Fibroblast of pulmonary artery (primary cell): ENCODE results near the gene BMP7.
"Not testable (repeated sequence)": the region's sequence is repeated elsewhere in the genome, so short reads cannot be mapped to it uniquely, and the experiment has no call there.

ENCODE experiments used
- DNase-seq: peaks from one replicate; pipeline ENCODE4 v3.0.0-alpha.2; 2010; ENCODE audit warnings: low read depth
- H3K4me3 ChIP-seq: replicated peaks from 2 replicates; pipeline ENCODE4 v1.5.1; 2011; ENCODE audit warnings: low read depth, mild to moderate bottlenecking, control low read depth, low read length, moderate library complexity
- TF ChIP-seq, protein P1 (sequence below): IDR thresholded peaks from 2 replicates; pipeline ENCODE4 v1.5.1; 2011; ENCODE audit warnings: mild to moderate bottlenecking, control low read depth, low read length, inconsistent platforms; ENCODE audit errors: missing control alignments

BMP7 gene

GRCh38 chr20:57265336-57265996 lies 975 bp downstream of the BMP7 start:
- no peak overlapping the region for H3K4me3 ChIP-seq
- TF ChIP-seq, protein P1, sequence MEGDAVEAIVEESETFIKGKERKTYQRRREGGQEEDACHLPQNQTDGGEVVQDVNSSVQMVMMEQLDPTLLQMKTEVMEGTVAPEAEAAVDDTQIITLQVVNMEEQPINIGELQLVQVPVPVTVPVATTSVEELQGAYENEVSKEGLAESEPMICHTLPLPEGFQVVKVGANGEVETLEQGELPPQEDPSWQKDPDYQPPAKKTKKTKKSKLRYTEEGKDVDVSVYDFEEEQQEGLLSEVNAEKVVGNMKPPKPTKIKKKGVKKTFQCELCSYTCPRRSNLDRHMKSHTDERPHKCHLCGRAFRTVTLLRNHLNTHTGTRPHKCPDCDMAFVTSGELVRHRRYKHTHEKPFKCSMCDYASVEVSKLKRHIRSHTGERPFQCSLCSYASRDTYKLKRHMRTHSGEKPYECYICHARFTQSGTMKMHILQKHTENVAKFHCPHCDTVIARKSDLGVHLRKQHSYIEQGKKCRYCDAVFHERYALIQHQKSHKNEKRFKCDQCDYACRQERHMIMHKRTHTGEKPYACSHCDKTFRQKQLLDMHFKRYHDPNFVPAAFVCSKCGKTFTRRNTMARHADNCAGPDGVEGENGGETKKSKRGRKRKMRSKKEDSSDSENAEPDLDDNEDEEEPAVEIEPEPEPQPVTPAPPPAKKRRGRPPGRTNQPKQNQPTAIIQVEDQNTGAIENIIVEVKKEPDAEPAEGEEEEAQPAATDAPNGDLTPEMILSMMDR, result no peak

GRCh38 chr20:57264908-57265335 lies 1.5 kb downstream of the BMP7 start:
- H3K4me3 ChIP-seq, DNase-seq: not testable (repeated sequence)

More at GRCh38 chr20:57265336-57265996, 975 bp downstream of the BMP7 start:
- peak; percentile 1 for DNase-seq

- no peak for DNase-seq
- TF ChIP-seq, protein P1, result no peak
- H3K4me3 ChIP-seq, result no peak overlapping the region
These were observed 2.3 kb downstream of the BMP7 start for GRCh38 chr20:57263801-57264792.

DNA sequence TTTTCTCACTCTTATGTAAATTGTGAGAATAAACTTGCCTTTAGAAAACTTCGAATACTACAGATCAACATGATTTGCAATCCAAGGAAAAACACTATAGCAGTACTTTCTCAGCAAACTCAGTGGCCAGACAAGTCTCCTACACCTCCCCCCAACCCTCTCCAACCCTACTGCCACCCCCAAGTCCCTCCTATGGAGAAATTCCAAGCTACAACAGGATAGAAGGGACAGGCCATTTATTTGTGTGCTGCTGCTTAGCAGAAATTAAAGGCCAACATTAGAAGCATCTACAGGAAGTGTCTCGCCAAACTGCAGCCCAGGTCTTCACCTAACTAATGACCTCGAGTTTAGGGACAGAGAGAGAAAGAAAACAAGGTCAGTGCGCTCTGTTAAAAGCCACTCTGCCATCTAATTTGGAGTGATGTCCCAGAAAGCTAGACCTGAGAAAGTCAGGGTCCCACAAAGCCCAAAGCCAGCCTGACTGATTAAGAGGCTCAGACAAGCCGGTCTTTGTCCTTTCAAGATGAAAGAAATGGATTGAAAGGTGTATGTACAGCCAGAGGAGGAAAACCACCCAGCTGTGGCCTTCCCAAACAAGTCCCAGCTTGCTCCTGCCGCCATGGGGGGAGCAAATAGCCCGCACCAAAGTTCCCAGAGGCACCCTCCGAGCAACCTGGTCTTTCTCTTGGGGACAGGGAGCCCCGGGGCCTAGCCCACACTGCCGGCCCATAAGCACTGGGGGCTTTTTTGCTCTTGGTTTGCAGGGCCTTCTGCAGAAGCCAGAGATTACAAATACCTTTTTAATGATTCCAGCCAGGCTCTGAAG lies 3.4 kb downstream of the BMP7 start:
- no peak for DNase-seq
- H3K4me3 ChIP-seq, result no peak overlapping the region
- TF ChIP-seq, protein P1, result no peak

- no peak for DNase-seq
- no peak overlapping the region for H3K4me3 ChIP-seq
- TF ChIP-seq, protein P1, result no peak
These were observed 4.1 kb downstream of the BMP7 start for GRCh38 chr20:57262301-57262700.

- TF ChIP-seq, protein P1, result no peak
- no peak for DNase-seq
- no peak overlapping the region for H3K4me3 ChIP-seq
These were observed 4.8 kb downstream of the BMP7 start for GRCh38 chr20:57261457-57262251.
